ENCODE measurements around the gene ASB18.

Gene ASB18

GRCh38 chr2:236208019-236208926 is 55.9 kb downstream of the ASB18 start:
- DNase-seq (ENCODE audit: low read depth in 2 of 2), result no peak

DNA sequence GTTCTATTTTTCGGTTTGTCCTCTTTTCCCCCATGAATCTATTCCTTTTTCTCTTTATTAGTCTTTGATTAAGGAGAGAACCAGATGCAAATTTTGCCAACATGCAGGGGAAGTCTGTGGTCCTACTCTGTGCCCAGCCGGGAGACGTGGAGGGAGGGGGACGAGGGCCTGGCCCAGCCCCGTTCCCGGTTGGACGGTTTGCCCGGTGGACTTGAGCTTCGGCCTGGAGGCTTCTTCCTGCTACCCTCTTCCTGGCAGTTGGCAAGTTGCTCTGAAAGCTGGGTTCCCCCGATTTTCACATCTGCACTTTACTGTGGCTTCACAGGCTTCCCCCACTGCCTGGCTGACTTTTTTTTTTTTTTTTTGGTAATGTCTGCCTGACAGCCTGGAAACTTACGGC is 56.7 kb downstream of the ASB18 start:
- no peak for DNase-seq (ENCODE audit: low read depth in 2 of 2)

DNA sequence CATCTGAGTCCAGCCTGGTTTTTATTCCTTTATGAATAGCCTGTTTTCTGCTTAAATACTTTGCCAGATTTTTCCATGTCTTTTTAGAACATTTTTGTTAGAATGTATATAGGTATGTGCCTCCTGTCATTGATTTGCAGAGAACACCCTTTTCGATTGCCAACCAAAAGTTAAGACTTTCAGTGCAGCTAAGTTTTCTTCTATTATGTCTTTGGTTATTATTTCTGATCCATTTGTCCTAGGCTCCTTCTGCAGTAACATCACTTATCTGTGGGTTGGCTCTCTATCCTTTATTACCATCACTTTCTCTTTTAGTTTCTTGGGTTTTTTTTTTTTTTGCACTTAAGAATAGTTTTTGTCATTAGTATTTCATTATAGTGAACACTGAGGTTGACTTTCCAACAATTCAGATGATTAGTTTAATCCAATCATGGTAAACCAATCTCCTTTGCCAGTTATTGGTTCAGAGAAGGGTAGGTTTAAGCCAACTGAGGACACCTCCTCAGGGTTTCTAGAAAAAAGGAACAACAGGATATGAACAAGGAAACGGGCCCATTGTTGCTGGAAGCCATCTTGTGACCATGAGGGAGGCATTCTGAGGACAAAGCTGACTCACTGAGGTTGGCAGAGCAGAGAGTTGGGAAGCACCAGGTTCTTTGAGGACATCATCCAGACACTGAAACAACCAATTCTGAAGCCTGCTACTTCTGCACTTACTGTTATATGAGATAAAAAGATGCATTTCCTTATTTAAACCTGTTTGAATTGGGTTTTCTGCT is 58.1 kb downstream of the ASB18 start:
- DNase-seq (ENCODE audit: low read depth in 2 of 2), result no peak

DNA sequence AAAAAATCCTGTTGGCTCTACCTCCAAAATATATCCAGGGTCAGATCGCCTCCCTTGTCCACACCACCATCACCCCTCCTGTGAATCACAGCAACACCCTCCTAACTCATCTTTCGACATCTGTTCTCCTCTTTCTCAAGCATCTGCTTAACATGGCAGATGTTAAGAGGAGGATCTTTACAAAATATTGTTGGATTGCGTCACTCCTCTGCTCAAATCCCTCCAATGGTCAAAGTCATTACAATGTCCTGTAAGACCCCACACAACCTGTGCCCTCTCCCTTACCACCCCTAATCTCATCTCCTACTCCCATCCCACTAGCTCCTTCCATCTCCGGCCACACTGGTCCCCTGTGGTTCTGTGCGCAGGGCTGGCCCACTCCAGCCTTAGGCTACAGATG is 59.3 kb downstream of the ASB18 start:
- DNase-seq (ENCODE audit: low read depth in 2 of 2), result no peak

DNA sequence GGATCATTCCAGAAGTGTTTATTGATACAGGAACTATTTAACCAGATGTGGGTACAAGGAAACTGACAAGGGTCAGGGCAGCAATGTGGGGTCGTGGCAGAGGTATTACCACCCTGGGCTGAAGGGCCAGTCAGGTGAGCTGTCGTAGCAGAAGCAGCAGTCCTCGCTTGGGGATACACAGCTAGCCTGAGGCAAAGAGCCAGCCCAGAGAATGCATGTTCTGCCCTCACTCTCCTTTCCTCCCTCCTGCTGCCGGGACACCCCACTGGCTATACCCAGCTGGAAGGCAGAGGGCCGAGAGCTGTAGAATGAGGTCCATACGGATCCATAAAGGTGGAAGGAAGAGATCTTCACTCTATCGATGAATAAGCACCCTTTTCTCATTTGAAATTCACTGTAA is 63.8 kb downstream of the ASB18 start:
- DNase-seq (ENCODE audit: low read depth in 2 of 2), result no peak

DNA sequence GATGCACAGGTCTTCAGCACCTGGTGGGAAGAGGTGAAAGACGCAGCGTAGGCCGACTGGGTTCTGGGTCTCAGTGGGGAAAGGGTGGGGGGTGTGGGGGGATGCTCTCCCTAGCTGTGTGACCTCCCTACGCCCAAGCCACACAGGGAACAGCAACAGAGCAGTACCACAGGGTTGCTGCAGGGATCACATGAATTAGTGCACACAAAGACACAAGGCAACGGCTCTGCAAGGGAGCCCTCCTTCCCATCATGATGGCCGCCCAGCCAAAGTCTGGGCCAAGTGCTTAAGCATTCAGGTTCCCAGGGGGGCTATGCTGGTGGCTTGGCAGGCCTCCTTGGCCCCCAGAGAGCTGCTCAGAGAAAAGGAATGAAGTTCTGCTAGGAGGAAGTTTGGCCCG is 67.8 kb downstream of the ASB18 start:
- DNase-seq (ENCODE audit: low read depth in 2 of 2), result no peak

GRCh38 chr2:236195726-236196125 is 68.5 kb downstream of the ASB18 start:
- DNase-seq (ENCODE audit: low read depth in 2 of 2), result no peak

GRCh38 chr2:236194786-236195185 is 69.4 kb downstream of the ASB18 start:
- DNase-seq (ENCODE audit: low read depth in 2 of 2), result no peak

- no peak for DNase-seq (ENCODE audit: low read depth in 2 of 2)
Observed at GRCh38 chr2:236193026-236193425, 71.2 kb downstream of the ASB18 start.

GRCh38 chr2:236190674-236191073 is 73.5 kb downstream of the ASB18 start:
- DNase-seq (ENCODE audit: low read depth in 2 of 2), result no peak

DNA sequence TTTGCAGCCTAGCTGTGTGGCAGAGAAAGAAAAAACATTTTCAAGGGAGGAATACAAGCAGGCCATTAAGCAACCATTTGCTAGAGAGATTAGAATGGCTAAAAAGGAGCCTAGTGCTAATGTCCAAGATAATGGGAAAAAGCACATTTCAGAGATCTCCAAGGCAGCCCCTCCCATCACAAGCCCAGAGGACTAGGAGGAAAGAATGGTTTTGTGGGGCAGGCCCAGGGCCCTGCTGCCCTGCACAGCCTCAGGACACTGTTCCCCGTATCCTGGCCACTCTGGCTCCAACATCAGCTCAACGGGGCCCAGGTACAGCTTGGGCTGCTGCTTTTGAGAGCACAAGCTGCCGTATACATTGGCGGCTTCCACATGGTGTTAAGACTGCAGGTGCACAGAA is 79.5 kb downstream of the ASB18 start:
- DNase-seq (ENCODE audit: low read depth in 2 of 2), result no peak

GRCh38 chr2:236180831-236181453 is 83.3 kb downstream of the ASB18 start:
- DNase-seq (ENCODE audit: low read depth in 2 of 2), result no peak

DNA sequence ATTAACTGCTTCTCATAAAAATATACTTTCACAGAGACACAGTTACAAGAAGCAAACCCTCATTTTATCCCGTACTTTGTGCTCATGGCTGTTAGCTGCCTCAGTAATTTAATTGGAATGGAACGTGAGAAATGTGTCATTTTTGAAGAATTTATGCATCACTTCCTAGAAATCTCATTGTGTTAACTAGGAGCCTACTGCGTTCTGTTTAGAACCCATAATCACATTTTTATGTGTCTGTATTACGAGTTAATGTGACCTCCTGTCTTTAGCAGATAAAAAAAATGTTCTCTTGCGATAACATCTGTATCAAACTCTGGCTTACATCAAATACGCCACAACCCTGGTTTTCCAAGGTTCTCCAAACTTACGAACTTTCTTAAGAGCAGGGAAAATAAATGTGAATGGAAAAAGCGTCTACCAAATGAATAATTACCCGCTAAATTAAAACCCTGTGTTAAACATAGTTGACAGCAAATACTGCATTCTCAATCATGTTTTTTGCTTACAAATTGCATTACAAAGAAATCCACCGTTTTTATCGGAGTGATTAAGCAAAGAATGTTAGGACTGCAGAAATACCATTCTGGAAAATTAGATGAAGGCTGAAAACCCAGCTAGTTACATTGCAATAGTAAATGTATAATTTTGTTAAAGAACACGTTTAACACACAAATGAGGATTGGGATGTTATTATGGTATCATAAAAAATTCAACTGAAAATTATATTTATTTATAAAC is 84.0 kb downstream of the ASB18 start:
- no peak for DNase-seq (ENCODE audit: low read depth in 2 of 2)

DNA sequence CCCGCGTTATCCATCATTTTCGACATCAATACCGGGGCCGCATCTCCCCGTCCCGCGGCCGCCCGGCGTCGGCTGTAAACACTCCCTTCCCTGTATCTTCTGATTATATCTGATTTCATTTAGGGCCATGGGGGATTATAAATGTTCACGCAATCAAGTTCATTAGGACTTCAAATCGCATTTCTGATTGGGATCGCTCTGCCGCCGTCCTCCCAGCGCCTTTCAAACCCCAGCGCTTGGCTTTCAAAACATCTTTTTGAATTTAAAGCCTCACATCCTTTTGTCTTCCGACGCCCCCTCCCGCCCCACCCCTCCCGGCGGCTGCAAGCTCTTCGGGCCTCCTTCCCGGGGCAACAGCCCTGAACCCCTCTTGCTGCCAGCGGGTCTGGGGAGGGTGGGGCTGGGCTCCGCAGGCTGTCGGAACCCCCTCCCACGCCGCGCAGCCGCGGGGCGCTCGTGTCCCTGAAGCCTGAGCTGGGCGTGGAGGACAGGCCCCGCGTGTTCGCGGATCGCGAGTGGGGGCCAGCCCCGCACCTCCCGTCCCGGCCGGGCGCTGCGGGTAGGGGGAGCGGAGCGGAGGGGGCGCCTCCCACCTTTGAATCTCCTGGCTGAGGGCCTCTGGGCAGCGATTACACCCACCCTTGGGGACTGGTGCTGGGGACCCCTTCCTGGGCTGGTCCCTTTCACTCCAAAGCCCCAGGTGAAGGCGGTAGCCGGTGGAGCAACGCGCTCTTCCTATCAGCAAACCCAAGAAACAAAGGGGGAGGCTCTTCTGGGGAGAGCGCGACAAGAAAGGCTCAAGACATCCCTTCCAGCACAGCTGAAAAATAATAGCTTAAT is 84.8 kb downstream of the ASB18 start:
- no peak for DNase-seq (ENCODE audit: low read depth in 2 of 2)

- DNase-seq (ENCODE audit: low read depth in 2 of 2), result no peak
Observed at GRCh38 chr2:236178890-236179235, 85.3 kb downstream of the ASB18 start.

GRCh38 chr2:236177967-236178889 is 86.0 kb downstream of the ASB18 start:
- DNase-seq (ENCODE audit: low read depth in 2 of 2), result peak in 1 of 2 donors; percentile 18

- DNase-seq (ENCODE audit: low read depth in 2 of 2), result no peak
Observed at GRCh38 chr2:236177604-236177966, 86.6 kb downstream of the ASB18 start.

DNA sequence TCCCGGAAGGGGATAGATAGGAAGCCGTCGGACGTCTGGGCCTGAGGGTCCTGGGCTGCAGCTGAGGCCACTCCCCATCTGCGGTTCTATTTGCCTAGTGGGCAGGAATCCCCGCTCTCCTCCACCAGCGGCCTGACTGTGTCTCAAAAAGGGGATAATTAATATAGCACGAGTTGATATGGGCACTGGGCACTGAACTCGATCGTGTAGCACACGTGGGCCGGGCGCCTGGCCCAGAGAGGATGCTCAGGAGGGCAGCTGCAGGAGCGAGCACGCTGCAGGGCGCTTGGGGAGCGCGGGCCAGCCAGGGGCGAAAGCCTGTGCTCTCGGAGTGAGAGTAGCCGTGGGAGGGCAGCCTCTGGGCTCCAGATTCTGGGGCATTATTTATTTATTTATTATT is 87.3 kb downstream of the ASB18 start:
- no peak for DNase-seq (ENCODE audit: low read depth in 2 of 2)

- DNase-seq (ENCODE audit: low read depth in 2 of 2), result no peak
Observed at GRCh38 chr2:236176417-236176816, 87.8 kb downstream of the ASB18 start.

GRCh38 chr2:236175548-236176150 is 88.6 kb downstream of the ASB18 start:
- DNase-seq (ENCODE audit: low read depth in 2 of 2), result no peak

All from stimulated activated CD4-positive, alpha-beta T cell treated with anti-CD3 and anti-CD28 coated beads, Interleukin-1b, Interleukin-23, amount 100 ng/mL, for 1 hour (primary cell).